ENCODE measurements around the gene ASTN1. TPM values are rescaled to one million over a fixed set of nuclear protein-coding genes. Genes with fewer than 3 reads are reported as not detected.

ASTN1 gene
- total RNA-seq, 2 experiments from 2014 or later: not detected

DNA sequence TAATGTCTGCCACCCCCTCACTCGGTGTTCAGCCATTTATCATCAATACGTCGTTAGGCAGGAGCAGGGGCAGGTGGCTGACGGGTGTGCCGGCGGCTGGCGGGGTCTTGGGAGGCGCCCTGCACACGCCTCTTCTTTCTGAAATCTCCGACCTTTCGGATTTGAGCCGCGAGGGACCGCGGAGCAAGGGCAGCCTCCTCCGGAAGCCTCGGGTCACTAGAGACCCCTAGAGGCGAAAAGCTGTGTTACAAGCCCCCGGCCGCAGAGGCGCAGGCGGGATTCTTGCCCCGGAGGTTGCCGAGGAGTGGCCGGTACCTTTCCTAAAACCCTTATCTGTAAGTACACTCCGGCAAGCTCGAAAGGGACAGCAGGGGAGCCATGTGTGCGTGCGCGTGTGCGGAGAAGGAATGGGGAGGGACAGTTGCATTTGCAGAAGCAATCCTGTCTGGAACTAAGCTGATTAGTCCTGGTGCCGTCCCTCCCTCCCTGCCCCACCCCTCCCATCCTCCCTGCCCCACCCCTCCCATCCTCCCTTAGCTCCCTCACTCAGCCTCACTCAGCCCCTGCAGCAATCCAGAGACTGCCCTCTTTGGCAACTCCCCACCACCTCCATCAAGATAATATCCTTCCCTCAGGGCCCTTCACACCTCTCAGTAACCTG, 17.2 kb upstream of the ASTN1 start:
- H3K9me3 Mint-ChIP-seq: no peaks in the 10 kb centered on the region
- H3K4me3 Mint-ChIP-seq: no peak overlapping the region
- H3K27ac Mint-ChIP-seq: no peak overlapping the region
- peaks cover 3% of the 10 kb centered on the region for H3K4me1 Mint-ChIP-seq (ENCODE audit: low read depth)
- intact Hi-C loops (cut with micrococcal nuclease): loop anchor here (5.0 kb wide), 1 partner anchor 284 kb away; no protein-coding TSS in a partner anchor
- CTCF ChIA-PET: interaction anchor here (0.6 to 1.8 kb wide), 4 partner anchors 10 to 70 kb away, joined by 3 to 6 read pairs (median 3); partner anchors contain the start of gene BRINP2
- H3K27me3 Mint-ChIP-seq: peaks cover 18% of the 10 kb centered on the region
- no peaks in the 10 kb centered on the region for H3K36me3 Mint-ChIP-seq
- POLR2A ChIA-PET: no interaction called here
- DNase-seq: peak; percentile 43

DNA sequence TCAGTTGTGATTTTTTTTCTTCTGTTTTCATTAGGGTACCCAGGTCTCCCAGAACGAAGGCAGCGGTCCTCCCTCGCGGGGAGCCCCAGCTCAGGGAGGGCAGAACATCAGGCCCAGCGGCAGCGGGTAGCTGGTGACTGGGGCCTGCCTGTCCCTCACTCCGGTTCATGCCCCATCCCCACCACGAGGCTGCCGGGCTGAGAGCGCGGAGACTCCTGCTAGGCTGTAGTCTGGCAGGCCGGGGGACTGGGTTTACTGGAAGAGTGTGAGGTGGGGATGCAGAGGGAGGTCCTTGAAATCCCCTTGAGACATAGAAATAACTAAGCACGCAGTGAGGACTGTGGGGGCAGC, 16.7 kb upstream of the ASTN1 start:
- CTCF ChIA-PET: interaction anchor here (1.0 to 1.8 kb wide), 2 partner anchors 11 to 25 kb away, joined by 3 read pairs; partner anchors contain the start of gene BRINP2
- POLR2A ChIA-PET: no interaction called here
- Mint-ChIP-seq H3K4me3 (no peak overlapping the region), H3K27ac (no peak overlapping the region), H3K27me3 (peaks cover 18% of the 10 kb centered on the region), H3K36me3 (no peaks in the 10 kb centered on the region), H3K4me1 (ENCODE audit: low read depth) (peaks cover 3% of the 10 kb centered on the region), H3K9me3 (no peaks in the 10 kb centered on the region)
- intact Hi-C loops (cut with micrococcal nuclease): loop anchor here (5.0 kb wide), 1 partner anchor 284 kb away; no protein-coding TSS in a partner anchor
- DNase-seq: no peak

DNA sequence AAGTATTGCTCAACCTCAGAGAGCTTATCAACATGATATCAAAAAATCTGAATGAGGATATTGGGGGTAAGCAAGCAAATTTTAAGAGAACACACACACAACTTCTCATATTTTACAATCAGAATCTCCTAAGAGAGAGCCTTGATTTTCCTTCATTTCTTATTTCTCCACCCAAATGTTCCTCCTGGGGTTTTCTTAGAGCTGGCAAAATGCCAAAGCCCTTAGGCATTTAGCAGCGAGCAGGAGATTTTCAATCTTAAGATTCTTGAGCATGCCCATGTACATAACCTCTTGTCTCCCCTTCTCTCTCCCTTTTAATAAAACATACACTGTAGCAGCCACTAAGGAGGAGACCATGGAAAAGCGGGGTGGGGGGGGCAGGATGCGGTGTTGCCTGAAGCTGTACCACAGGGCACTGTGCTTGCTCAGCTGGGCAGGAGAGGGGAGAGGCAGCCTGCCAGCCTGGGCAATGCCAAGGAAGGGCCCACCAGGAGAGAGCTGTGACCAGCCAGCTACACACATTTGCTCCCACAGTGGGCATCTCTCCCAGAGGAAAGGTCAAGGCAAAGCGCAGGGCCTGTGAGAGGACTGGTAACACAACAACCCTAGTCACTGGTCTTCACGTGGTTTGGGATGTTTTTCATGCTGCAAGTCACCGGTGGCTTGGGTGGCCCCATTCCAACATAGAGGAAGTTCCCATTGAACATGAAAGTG, 10.6 kb upstream of the ASTN1 start:
- no peak overlapping the region for H3K27ac Mint-ChIP-seq
- no peaks in the 10 kb centered on the region for H3K9me3 Mint-ChIP-seq
- peaks cover 11% of the 10 kb centered on the region for H3K27me3 Mint-ChIP-seq
- no peak for DNase-seq
- no peak overlapping the region for H3K4me3 Mint-ChIP-seq
- POLR2A ChIA-PET: no interaction called here
- CTCF ChIA-PET: no interaction called here
- no peaks in the 10 kb centered on the region for H3K36me3 Mint-ChIP-seq
- intact Hi-C loops (cut with micrococcal nuclease): no loop called here
- no peaks in the 10 kb centered on the region for H3K4me1 Mint-ChIP-seq (ENCODE audit: low read depth)

DNA sequence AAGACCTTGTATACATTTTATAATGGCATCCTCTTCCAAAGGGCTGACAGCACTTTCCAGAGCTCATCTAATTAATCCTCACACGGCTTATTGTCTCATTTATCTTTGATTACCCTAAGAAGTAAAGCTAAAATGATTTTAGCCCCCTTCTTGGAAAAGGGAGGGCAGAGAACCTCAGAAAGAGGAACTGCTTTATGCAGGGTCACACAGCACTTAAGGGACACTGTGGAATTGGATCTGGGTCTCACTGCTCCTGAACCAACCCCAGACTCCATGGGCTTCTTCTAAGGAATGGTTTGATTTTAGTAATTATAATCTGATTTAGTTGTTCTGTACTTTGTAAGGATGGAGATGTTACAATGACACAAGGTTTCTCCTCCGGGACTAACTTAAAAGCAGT, 9.5 kb upstream of the ASTN1 start:
- Mint-ChIP-seq H3K27ac (no peak overlapping the region), H3K9me3 (no peaks in the 10 kb centered on the region), H3K4me1 (ENCODE audit: low read depth) (no peaks in the 10 kb centered on the region), H3K4me3 (no peak overlapping the region), H3K27me3 (peaks cover 11% of the 10 kb centered on the region), H3K36me3 (no peaks in the 10 kb centered on the region)
- CTCF ChIA-PET: no interaction called here
- POLR2A ChIA-PET: no interaction called here
- DNase-seq: no peak
- intact Hi-C loops (cut with micrococcal nuclease): no loop called here

DNA sequence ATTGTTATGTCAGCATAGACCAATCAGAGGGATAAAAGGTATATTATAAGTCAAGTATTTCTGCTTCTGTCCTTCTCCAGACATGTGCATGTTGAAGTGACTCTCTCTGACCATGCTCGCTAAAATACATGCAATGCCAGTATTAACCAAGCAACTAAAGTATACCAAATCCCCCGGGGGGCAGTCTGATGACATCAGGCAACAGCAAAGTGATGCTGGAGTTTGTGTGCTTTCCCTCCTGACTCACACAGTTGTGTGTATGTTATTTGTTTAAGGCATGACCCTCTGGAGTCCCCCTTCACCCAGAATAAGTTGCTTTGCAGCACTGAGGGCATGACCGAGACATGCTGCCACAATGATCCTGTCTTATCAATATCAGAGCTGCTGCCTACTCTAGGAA, 8.4 kb upstream of the ASTN1 start:
- Mint-ChIP-seq H3K36me3 (no peaks in the 10 kb centered on the region), H3K27ac (no peak overlapping the region), H3K9me3 (no peaks in the 10 kb centered on the region), H3K4me3 (no peak overlapping the region), H3K27me3 (peaks cover 11% of the 10 kb centered on the region), H3K4me1 (ENCODE audit: low read depth) (no peaks in the 10 kb centered on the region)
- POLR2A ChIA-PET: no interaction called here
- CTCF ChIA-PET: no interaction called here
- intact Hi-C loops (cut with micrococcal nuclease): no loop called here
- DNase-seq: no peak

DNA sequence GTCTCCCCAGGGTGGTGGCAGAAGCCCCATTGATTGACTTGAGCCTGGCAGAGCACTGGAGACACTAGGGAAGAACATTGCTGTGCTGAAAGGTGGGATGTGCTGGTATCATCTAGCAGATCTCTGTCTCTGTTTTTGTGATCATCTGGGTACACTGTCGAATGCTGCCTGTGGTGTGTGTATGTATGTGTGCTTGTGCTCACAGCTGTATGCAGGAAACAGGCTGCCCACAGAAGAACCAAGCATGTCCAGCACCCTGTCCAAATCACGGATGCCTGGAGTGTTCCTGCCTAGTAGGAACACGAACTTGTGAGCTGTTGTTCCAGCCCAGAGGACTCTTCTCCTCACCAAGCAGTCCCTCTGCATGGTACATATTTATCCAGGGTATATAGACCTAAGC, 7.8 kb upstream of the ASTN1 start:
- CTCF ChIA-PET: no interaction called here
- no peak overlapping the region for H3K4me3 Mint-ChIP-seq
- intact Hi-C loops (cut with micrococcal nuclease): no loop called here
- no peaks in the 10 kb centered on the region for H3K4me1 Mint-ChIP-seq (ENCODE audit: low read depth)
- H3K27ac Mint-ChIP-seq: no peak overlapping the region
- H3K9me3 Mint-ChIP-seq: no peaks in the 10 kb centered on the region
- POLR2A ChIA-PET: no interaction called here
- H3K27me3 Mint-ChIP-seq: peaks cover 11% of the 10 kb centered on the region
- H3K36me3 Mint-ChIP-seq: no peaks in the 10 kb centered on the region
- no peak for DNase-seq

DNA sequence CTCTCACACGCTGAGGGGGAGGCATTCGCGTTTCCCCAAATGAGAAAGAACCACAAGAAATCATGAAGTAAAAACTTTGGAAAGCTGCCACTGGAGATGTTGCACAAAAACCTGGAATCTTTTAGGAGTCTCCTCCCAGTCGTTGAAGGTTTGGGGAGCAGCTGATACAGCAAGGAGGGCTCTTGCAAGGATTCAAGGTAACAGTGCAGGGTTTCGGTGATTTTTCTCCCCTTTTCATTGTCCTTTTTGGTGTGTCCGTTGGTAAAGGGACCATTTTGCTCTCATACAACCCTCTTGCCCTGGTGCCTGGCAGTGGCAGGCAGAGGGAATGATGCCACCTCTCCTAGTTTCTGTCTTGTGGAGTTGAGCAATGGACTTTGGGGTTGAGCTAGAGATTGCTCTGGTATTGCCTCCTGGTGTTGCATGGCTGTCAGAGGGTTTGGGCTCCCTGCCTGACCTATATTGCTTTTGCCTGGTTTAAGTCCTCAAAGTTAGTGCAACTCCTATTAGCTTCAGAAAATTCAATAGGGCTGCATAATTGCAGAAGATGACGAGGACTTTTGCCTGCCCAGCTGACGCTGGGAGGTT, 7.1 kb upstream of the ASTN1 start:
- H3K4me1 Mint-ChIP-seq (ENCODE audit: low read depth): no peaks in the 10 kb centered on the region
- H3K27me3 Mint-ChIP-seq: peaks cover 11% of the 10 kb centered on the region
- no peaks in the 10 kb centered on the region for H3K9me3 Mint-ChIP-seq
- intact Hi-C loops (cut with micrococcal nuclease): no loop called here
- ChIA-PET POLR2A (no interaction called here), CTCF (no interaction called here)
- no peak overlapping the region for H3K4me3 Mint-ChIP-seq
- no peak for DNase-seq
- H3K36me3 Mint-ChIP-seq: no peaks in the 10 kb centered on the region
- no peak overlapping the region for H3K27ac Mint-ChIP-seq

DNA sequence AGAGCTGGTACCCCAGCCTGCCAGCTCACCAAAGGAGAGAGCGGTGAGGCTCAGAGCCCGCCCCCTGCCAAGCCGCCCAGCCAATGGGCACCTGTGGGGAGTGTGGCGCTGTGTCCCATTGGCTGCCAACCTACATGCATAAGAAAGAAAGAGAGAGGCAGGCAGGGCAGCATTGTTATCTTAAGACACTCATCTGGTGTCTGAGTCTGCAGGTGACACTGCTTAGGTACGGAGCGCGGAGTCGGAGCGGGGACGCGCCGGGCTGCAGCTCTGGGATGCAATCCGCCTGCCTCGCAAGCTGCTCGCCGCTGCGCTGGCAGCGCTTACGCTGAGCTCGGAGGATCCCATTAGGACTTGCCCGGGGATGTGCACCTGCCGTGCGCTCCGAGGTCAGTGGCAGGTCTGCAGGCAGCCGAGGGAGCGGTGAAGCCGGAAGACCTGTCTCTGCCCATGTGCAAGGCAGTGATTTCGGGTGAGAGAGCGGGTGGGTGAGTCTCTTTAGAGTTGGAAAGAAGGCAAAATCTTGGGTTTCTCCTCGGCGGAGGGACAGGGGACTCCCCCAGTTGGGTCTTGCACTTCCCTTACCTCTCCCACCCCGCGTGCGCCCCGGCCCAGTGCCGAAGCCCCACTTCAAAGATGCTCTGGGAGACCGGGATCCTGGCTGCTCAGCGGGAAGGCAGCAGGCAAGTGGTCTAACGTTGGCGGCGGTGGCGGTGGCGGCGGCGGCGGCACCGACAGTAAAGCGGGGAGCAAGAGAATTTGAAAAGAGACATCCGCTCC, 6.4 kb upstream of the ASTN1 start, which contains the start of gene BRINP2:
Gene BRINP2 (plus strand): TSS at position 203 of the 780 bp plus-strand sequence. CDS start 58,919 bp downstream, outside the sequence.
- Mint-ChIP-seq H3K36me3 (no peaks in the 10 kb centered on the region), H3K27ac (no peak within 1 kb of the TSS), H3K9me3 (no peaks in the 10 kb centered on the region), H3K4me3 (no peak within 1 kb of the TSS), H3K4me1 (ENCODE audit: low read depth) (no peaks in the 10 kb centered on the region), H3K27me3 (peaks cover 11% of the 10 kb centered on the region)
- ChIA-PET POLR2A (no interaction called here), CTCF (interaction anchor here (1.0 kb wide), 1 partner anchor 10 kb away, joined by 3 read pairs; no protein-coding TSS in a partner anchor)
- intact Hi-C loops (cut with micrococcal nuclease): no loop called here
- DNase-seq: no peak

DNA sequence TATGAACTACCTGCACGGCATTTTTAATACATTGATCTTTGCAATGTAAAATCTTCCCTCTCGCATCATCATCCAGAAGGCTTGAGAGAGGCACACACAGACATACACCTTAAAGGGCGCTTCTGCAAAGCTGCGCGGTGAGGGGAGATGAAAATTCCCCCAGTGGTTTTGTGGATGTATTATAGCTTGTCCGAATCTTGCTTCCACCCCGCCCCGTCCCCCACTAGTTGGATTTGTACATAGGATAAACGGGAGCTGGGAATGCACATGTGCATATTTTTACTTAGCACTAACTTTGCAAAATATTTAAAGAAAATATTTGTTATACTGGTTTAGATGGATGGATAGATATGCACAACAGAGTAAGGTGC, 542 bp upstream of the ASTN1 start:
- Mint-ChIP-seq H3K4me3 (no peak overlapping the region), H3K36me3 (no peaks in the 10 kb centered on the region), H3K4me1 (ENCODE audit: low read depth) (no peaks in the 10 kb centered on the region), H3K27ac (no peak overlapping the region), H3K9me3 (no peaks in the 10 kb centered on the region), H3K27me3 (peaks cover 17% of the 10 kb centered on the region)
- CTCF ChIA-PET: no interaction called here
- POLR2A ChIA-PET: no interaction called here
- DNase-seq: no peak
- intact Hi-C loops (cut with micrococcal nuclease): no loop called here

DNA sequence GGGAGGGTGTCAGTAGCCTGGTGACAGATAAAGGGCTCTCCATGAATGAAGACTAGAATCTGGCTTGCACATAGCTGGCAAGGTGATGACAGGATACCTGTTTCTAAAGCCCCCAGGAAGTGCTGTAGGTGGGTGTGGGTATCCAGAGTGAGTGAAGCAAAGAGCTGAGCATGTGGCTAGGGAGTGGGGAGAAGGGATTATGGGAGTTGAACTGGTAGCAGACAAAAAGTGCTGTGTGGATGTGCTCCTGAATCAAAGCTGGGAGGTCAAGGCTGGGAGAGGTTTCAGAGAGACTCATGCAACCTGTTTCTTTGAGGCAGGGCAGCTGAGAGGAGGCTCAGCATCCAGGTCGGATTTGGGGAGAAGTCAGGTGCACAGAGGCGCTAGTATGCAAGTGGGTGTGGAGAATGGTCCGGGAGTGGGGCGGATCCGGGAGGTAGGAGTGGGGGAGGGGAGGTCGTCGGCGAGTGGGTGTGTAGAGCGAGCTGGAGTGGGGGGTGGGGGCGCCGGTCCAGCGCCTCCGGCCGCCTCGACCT, 600 bp downstream of the ASTN1 start:
- CTCF ChIA-PET: no interaction called here
- no peaks in the 10 kb centered on the region for H3K9me3 Mint-ChIP-seq
- intact Hi-C loops (cut with micrococcal nuclease): no loop called here
- DNase-seq: no peak
- H3K4me3 Mint-ChIP-seq: no peak overlapping the region
- POLR2A ChIA-PET: no interaction called here
- H3K27ac Mint-ChIP-seq: no peak overlapping the region
- no peaks in the 10 kb centered on the region for H3K36me3 Mint-ChIP-seq
- H3K4me1 Mint-ChIP-seq (ENCODE audit: low read depth): no peaks in the 10 kb centered on the region
- H3K27me3 Mint-ChIP-seq: peaks cover 17% of the 10 kb centered on the region

DNA sequence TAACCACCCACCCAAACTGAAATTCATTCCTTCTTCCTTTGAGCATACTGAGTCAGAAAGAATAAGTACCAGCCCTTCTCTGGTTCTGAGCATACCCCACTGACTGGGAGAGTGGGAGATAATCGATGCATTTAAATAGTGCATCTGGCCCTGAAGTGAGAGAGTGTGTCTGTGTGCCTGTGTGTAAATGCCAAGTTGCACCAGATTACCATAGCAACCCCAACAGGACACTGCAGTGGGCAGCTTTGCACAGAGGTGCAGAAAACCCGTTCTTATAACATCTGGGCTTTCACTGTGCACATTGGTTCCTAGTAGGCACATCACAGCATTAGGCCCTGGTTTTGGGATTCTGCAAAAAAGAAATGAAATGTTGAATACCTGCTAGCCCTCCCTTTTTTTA, 2.3 kb downstream of the ASTN1 start:
- no peaks in the 10 kb centered on the region for H3K36me3 Mint-ChIP-seq
- DNase-seq: no peak
- POLR2A ChIA-PET: no interaction called here
- H3K4me1 Mint-ChIP-seq (ENCODE audit: low read depth): no peaks in the 10 kb centered on the region
- H3K4me3 Mint-ChIP-seq: no peak overlapping the region
- CTCF ChIA-PET: no interaction called here
- no peak overlapping the region for H3K27ac Mint-ChIP-seq
- peaks cover 17% of the 10 kb centered on the region for H3K27me3 Mint-ChIP-seq
- intact Hi-C loops (cut with micrococcal nuclease): no loop called here
- no peaks in the 10 kb centered on the region for H3K9me3 Mint-ChIP-seq

DNA sequence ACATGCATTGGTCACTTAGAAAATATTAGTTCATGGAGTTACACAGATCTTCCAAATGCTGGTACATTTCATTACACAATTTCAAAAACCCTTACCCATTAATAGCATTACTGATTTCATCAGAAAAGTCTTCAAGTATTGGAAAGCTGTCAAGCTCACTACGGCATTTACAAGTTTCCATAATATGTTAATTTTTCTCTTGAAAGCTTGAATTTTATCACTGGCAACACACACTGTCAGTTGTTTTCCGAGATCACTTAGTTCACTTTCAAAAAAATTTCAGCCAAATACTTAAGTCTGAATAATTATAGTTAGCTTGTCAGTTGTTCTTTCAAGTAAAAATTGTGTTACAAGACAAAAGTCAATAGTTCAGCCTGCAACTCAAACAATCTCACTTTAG, 18.0 kb downstream of the ASTN1 start:
- ChIA-PET POLR2A (no interaction called here), CTCF (no interaction called here)
- no peak for DNase-seq
- H3K9me3 Mint-ChIP-seq: peaks cover 3% of the 10 kb centered on the region
- no peak overlapping the region for H3K27ac Mint-ChIP-seq
- H3K27me3 Mint-ChIP-seq: peaks cover 3% of the 10 kb centered on the region
- H3K4me3 Mint-ChIP-seq: no peak overlapping the region
- H3K4me1 Mint-ChIP-seq (ENCODE audit: low read depth): no peaks in the 10 kb centered on the region
- no peaks in the 10 kb centered on the region for H3K36me3 Mint-ChIP-seq
- intact Hi-C loops (cut with micrococcal nuclease): no loop called here
